ENCODE data around the gene DTD1.
"Not testable (repeated sequence)": the region's sequence is repeated elsewhere in the genome, so short reads cannot be mapped to it uniquely, and the experiment has no call there.

DTD1 gene

GRCh38 chr20:18775633-18776032 lies 187.8 kb downstream of the DTD1 start:
- no peak overlapping the region for H3K4me3 ChIP-seq (ENCODE audit: control insufficient read depth, low read depth, low read length)
- no peak for DNase-seq (ENCODE audit: low read depth)
- no peak for TF ChIP-seq CTCF (IDR thresholded peaks at IDR 0.05; ENCODE audit: control insufficient read depth, insufficient read depth, low read depth, low read length, missing control alignments)

GRCh38 chr20:18778690-18779392 lies 191.0 kb downstream of the DTD1 start:
- no peak overlapping the region for H3K4me3 ChIP-seq (ENCODE audit: control insufficient read depth, low read depth, low read length)
- DNase-seq (ENCODE audit: low read depth), result no peak
- no peak for TF ChIP-seq CTCF (IDR thresholded peaks at IDR 0.05; ENCODE audit: control insufficient read depth, insufficient read depth, low read depth, low read length, missing control alignments)

GRCh38 chr20:18780385-18781130 lies 192.7 kb downstream of the DTD1 start:
- DNase-seq (ENCODE audit: low read depth), result no peak
- H3K4me3 ChIP-seq (ENCODE audit: control insufficient read depth, low read depth, low read length), result no peak overlapping the region
- no peak for TF ChIP-seq CTCF (IDR thresholded peaks at IDR 0.05; ENCODE audit: control insufficient read depth, insufficient read depth, low read depth, low read length, missing control alignments)

- DNase-seq (ENCODE audit: low read depth), result no peak
These were observed 193.7 kb downstream of the DTD1 start for GRCh38 chr20:18781509-18781908.

GRCh38 chr20:18783385-18783959 lies 195.6 kb downstream of the DTD1 start:
- no peak for DNase-seq (ENCODE audit: low read depth)
- no peak overlapping the region for H3K4me3 ChIP-seq (ENCODE audit: control insufficient read depth, low read depth, low read length)
- TF ChIP-seq CTCF (IDR thresholded peaks at IDR 0.05; ENCODE audit: control insufficient read depth, insufficient read depth, low read depth, low read length, missing control alignments), result no peak

More at GRCh38 chr20:18781509-18781908, 193.7 kb downstream of the DTD1 start:
- no peak overlapping the region for H3K4me3 ChIP-seq (ENCODE audit: control insufficient read depth, low read depth, low read length)
- no peak for TF ChIP-seq CTCF (IDR thresholded peaks at IDR 0.05; ENCODE audit: control insufficient read depth, insufficient read depth, low read depth, low read length, missing control alignments)

- not testable (repeated sequence) for H3K4me3 ChIP-seq (ENCODE audit: control insufficient read depth, low read depth, low read length); DNase-seq (ENCODE audit: low read depth)
These were observed 199.2 kb downstream of the DTD1 start for GRCh38 chr20:18787046-18787445.

GRCh38 chr20:18788021-18788420 lies 200.2 kb downstream of the DTD1 start:
- no peak overlapping the region for H3K4me3 ChIP-seq (ENCODE audit: control insufficient read depth, low read depth, low read length)
- TF ChIP-seq CTCF (IDR thresholded peaks at IDR 0.05; ENCODE audit: control insufficient read depth, insufficient read depth, low read depth, low read length, missing control alignments), result no peak
- no peak for DNase-seq (ENCODE audit: low read depth)
